ENCODE measurements around the gene ARAP1. TPM values are rescaled to one million over a fixed set of nuclear protein-coding genes. Genes with fewer than 3 reads are reported as not detected.

Gene ARAP1
- total RNA-seq, 2 experiments from 2014 or later = 77.4 to 79.6 TPM

DNA sequence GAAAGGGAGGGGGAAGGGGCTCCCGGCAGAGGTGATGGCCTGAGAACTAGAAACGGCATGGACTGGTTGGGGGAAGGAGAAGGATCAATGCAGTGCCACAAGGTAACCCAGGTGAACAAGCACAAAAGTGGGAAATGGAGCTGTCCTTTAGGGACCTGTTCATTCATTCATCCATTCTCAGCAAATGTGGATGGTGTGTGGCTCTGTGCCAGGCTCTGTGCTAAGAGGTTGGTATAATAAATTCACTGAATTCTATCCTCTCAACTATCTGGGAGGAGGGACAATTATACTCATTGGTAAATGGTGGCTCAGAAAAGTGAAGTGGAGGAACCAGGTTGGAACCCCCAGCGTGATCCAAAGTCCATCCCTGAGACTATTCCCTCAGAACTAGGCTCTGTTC is 18.6 kb upstream of the ARAP1 start:
- Mint-ChIP-seq H3K27me3 (no peaks in the 10 kb centered on the region), H3K9me3 (no peaks in the 10 kb centered on the region), H3K27ac (no peak overlapping the region), H3K36me3 (no peaks in the 10 kb centered on the region), H3K4me1 (ENCODE audit: low read depth) (no peaks in the 10 kb centered on the region), H3K4me3 (no peak overlapping the region)
- intact Hi-C loops (cut with micrococcal nuclease) = no loop called here
- CTCF ChIA-PET = interaction anchor here (0.5 to 1.7 kb wide), 3 partner anchors 22 to 497 kb away, joined by 3 to 6 read pairs (median 3); no protein-coding TSS in a partner anchor
- POLR2A ChIA-PET = interaction anchor here (0.6 kb wide), 1 partner anchor 59 kb away, joined by 3 read pairs; no protein-coding TSS in a partner anchor
- no peak for DNase-seq

DNA sequence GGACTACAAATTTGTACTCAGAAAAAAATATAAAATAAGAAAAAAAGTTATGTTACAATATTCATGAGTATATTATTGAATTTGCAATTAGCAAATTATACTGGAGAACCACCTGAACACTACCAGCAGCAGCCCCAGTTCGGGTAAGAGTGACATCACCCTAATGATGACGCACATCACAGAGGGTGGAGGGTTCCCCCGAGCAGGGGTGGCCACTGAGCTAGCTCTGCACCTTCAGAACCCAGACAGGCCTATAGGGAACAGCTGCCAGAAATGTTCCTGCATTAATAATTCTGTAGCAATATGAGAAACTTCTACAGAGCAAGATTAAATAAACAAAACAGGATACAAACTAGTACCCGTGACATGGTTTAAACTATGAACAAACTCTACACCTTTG is 17.5 kb upstream of the ARAP1 start:
- intact Hi-C loops (cut with micrococcal nuclease) = no loop called here
- no peak for DNase-seq
- ChIA-PET CTCF (no interaction called here), POLR2A (no interaction called here)
- Mint-ChIP-seq H3K27me3 (no peaks in the 10 kb centered on the region), H3K4me1 (ENCODE audit: low read depth) (no peaks in the 10 kb centered on the region), H3K9me3 (no peaks in the 10 kb centered on the region), H3K27ac (no peak overlapping the region), H3K4me3 (no peak overlapping the region), H3K36me3 (no peaks in the 10 kb centered on the region)

DNA sequence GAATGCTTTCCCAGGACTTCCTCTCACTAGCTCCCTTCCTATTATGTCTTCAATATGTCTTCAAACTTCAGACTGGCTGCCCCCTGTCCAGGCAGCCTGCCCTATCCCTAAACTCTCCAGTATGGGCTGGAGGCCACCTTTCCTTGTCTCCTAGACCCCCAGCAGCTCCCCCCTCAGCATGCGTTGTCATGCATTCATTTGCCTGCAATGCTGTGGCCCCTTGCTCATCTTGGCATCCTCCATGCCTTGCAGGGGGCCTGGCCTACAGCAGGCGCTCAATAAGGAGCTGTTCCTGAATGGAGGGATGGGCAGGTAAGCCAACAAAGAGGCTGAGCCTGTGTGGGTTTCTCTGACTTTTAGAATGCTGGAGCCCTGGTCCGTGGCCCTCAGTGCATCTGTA is 16.4 kb upstream of the ARAP1 start:
- ChIA-PET CTCF (interaction anchor here (1.7 kb wide), 1 partner anchor 25 kb away, joined by 8 read pairs; the partner anchor contains the start of gene STARD10), POLR2A (no interaction called here)
- no peaks in the 10 kb centered on the region for H3K36me3 Mint-ChIP-seq
- no peak overlapping the region for H3K27ac Mint-ChIP-seq
- intact Hi-C loops (cut with micrococcal nuclease) = no loop called here
- no peak for DNase-seq
- no peak overlapping the region for H3K4me3 Mint-ChIP-seq
- H3K4me1 Mint-ChIP-seq (ENCODE audit: low read depth) = peaks cover 2% of the 10 kb centered on the region
- H3K9me3 Mint-ChIP-seq = no peaks in the 10 kb centered on the region
- no peaks in the 10 kb centered on the region for H3K27me3 Mint-ChIP-seq

GRCh38 chr11:72767203-72768062 is 15.2 kb upstream of the ARAP1 start:
- POLR2A ChIA-PET = interaction anchor here (0.6 kb wide), 1 partner anchor 29 kb away, joined by 3 read pairs; no protein-coding TSS in a partner anchor
- Mint-ChIP-seq H3K4me3 (no peak overlapping the region), H3K27me3 (no peaks in the 10 kb centered on the region), H3K36me3 (no peaks in the 10 kb centered on the region), H3K27ac (no peak overlapping the region), H3K9me3 (no peaks in the 10 kb centered on the region), H3K4me1 (ENCODE audit: low read depth) (peaks cover 14% of the 10 kb centered on the region)
- no peak for DNase-seq
- intact Hi-C loops (cut with micrococcal nuclease) = no loop called here
- CTCF ChIA-PET = interaction anchor here (1.7 kb wide), 1 partner anchor 26 kb away, joined by 8 read pairs; the partner anchor contains the start of gene STARD10

DNA sequence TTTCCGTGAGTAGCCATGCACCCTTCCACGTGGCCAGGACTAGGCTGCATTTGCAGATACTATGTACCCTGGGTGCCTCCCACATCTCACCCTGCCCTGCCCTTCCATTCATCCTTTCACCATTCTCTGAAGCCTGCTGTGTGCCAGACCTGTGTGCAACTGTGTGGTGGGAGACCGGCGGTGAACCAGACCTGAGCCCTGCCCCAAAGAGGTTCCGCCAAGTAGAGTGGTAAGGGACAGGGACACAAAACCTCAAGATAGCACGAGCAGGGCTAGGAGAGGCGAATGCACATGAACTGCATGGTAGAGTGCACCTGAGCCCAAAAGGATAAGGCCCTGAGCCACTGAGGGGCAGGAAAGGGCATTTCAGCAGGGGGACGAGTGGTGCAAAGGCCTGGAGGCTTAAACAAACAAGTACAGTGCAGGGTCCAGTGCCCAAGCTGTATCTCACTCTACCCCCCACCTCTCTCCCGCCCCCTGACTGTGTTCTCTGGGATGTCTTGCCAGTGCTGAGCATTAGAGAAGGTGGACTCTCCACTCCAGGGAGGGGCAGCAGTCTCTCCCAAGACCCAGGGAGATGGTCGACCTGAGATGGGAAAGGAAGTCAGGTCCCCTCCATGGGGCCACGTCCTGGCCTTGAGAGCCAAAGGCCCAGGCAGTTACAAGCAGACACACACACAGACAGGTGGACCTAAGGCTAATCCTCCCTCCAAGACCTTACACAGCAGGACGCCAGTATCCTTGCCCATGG is 14.1 kb upstream of the ARAP1 start:
- H3K27me3 Mint-ChIP-seq = no peaks in the 10 kb centered on the region
- intact Hi-C loops (cut with micrococcal nuclease) = no loop called here
- DNase-seq = no peak
- ChIA-PET POLR2A (no interaction called here), CTCF (interaction anchor here (0.9 kb wide), 1 partner anchor 47 kb away, joined by 3 read pairs; no protein-coding TSS in a partner anchor)
- no peaks in the 10 kb centered on the region for H3K9me3 Mint-ChIP-seq
- H3K27ac Mint-ChIP-seq = no peak overlapping the region
- H3K4me3 Mint-ChIP-seq = no peak overlapping the region
- no peaks in the 10 kb centered on the region for H3K36me3 Mint-ChIP-seq
- H3K4me1 Mint-ChIP-seq (ENCODE audit: low read depth) = peaks cover 16% of the 10 kb centered on the region

GRCh38 chr11:72764503-72764902 is 12.3 kb upstream of the ARAP1 start:
- Mint-ChIP-seq H3K36me3 (no peaks in the 10 kb centered on the region), H3K27ac (no peak overlapping the region), H3K4me3 (no peak overlapping the region), H3K4me1 (ENCODE audit: low read depth) (peaks cover 19% of the 10 kb centered on the region), H3K9me3 (no peaks in the 10 kb centered on the region), H3K27me3 (no peaks in the 10 kb centered on the region)
- POLR2A ChIA-PET = no interaction called here
- CTCF ChIA-PET = no interaction called here
- intact Hi-C loops (cut with micrococcal nuclease) = loop anchor here (5.0 kb wide), 1 partner anchor 37 kb away; no protein-coding TSS in a partner anchor
- no peak for DNase-seq

DNA sequence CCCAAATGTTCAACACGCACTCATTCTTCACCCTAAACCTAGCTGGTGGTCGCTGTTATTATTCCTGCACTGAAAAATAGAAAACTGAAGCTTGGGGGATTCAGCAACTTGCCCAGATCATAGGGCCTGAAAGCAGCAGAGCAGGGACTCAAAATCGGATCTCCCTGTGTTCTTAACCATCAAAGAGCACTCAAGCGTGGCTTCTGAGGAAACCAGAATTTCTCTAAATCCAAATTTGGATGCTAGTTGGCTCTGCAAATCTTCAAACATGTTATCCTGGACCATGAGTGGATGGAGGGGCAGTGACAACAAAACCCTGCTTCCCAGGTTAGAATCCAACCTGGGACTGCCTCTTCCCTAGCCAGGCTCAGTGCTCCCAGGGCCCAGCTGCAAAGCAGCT is 11.6 kb upstream of the ARAP1 start:
- no peaks in the 10 kb centered on the region for H3K9me3 Mint-ChIP-seq
- ChIA-PET POLR2A (no interaction called here), CTCF (no interaction called here)
- H3K4me1 Mint-ChIP-seq (ENCODE audit: low read depth) = peaks cover 20% of the 10 kb centered on the region
- no peak overlapping the region for H3K27ac Mint-ChIP-seq
- no peak for DNase-seq
- no peak overlapping the region for H3K4me3 Mint-ChIP-seq
- H3K27me3 Mint-ChIP-seq = no peaks in the 10 kb centered on the region
- intact Hi-C loops (cut with micrococcal nuclease) = loop anchor here (5.0 kb wide), 1 partner anchor 37 kb away; no protein-coding TSS in a partner anchor
- H3K36me3 Mint-ChIP-seq = no peaks in the 10 kb centered on the region

DNA sequence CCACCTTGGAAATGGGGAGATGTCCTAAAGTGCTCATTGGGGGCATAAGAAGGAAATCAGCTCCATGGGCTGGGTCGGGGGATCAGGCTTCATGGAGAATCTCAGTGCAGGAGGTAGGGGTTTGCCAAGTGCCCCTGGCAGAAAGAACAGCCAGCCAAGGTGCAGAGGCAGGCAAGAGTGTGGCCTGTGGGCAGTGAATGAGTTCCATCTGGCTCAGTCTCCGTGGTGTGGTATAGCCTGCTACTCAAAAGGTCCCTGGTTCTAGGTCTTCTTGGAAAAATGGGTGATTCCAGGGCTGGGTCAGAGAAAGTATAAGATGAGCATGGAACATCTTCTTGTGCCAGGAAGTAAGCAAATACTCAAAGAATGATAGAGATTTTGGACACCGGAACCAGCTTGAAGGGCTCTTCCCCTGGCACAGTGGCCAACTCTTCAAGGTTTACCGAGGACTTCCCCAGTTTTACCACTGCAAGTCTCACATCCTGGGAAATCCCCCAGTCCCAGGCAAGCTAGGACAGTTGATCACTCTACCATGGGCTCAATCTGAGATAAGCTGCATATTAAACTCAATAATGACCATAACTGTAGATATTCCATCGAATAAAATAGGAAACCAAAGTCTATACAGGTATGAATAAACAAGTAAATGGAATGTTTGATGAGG is 10.6 kb upstream of the ARAP1 start:
- H3K27ac Mint-ChIP-seq = peak overlapping the region; percentile 66
- H3K36me3 Mint-ChIP-seq = no peaks in the 10 kb centered on the region
- H3K9me3 Mint-ChIP-seq = no peaks in the 10 kb centered on the region
- peak; percentile 62 for DNase-seq
- intact Hi-C loops (cut with micrococcal nuclease) = loop anchor here (5.0 kb wide), 1 partner anchor 35 kb away; no protein-coding TSS in a partner anchor
- H3K4me1 Mint-ChIP-seq (ENCODE audit: low read depth) = peaks cover 20% of the 10 kb centered on the region
- H3K4me3 Mint-ChIP-seq = no peak overlapping the region
- H3K27me3 Mint-ChIP-seq = no peaks in the 10 kb centered on the region
- CTCF ChIA-PET = interaction anchor here (1.0 kb wide), 1 partner anchor 68 kb away, joined by 4 read pairs; no protein-coding TSS in a partner anchor
- POLR2A ChIA-PET = no interaction called here

GRCh38 chr11:72760539-72761405 is 8.6 kb upstream of the ARAP1 start:
- POLR2A ChIA-PET = no interaction called here
- Mint-ChIP-seq H3K27ac (no peak overlapping the region), H3K9me3 (no peaks in the 10 kb centered on the region), H3K4me3 (no peak overlapping the region), H3K36me3 (peaks cover 3% of the 10 kb centered on the region), H3K27me3 (no peaks in the 10 kb centered on the region), H3K4me1 (ENCODE audit: low read depth) (peaks cover 20% of the 10 kb centered on the region)
- DNase-seq = no peak
- CTCF ChIA-PET = interaction anchor here (1.0 to 1.5 kb wide), 3 partner anchors 8 to 36 kb away, joined by 3 to 5 read pairs (median 4); partner anchors contain the start of gene ARAP1
- intact Hi-C loops (cut with micrococcal nuclease) = loop anchor here (5.0 kb wide), 1 partner anchor 33 kb away; no protein-coding TSS in a partner anchor

- ChIA-PET POLR2A (no interaction called here), CTCF (interaction anchor here (0.7 to 1.0 kb wide), 2 partner anchors 34 to 36 kb away, joined by 3 to 4 read pairs; no protein-coding TSS in a partner anchor)
- H3K27me3 Mint-ChIP-seq = no peaks in the 10 kb centered on the region
- peaks cover 20% of the 10 kb centered on the region for H3K4me1 Mint-ChIP-seq (ENCODE audit: low read depth)
- no peak overlapping the region for H3K27ac Mint-ChIP-seq
- no peaks in the 10 kb centered on the region for H3K9me3 Mint-ChIP-seq
- H3K4me3 Mint-ChIP-seq = no peak overlapping the region
- H3K36me3 Mint-ChIP-seq = peaks cover 3% of the 10 kb centered on the region
- no peak for DNase-seq
- intact Hi-C loops (cut with micrococcal nuclease) = no loop called here
These were observed 7.3 kb upstream of the ARAP1 start for GRCh38 chr11:72759468-72759985.

Data from activated CD4-positive, alpha-beta memory T cell treated with anti-CD3 and anti-CD28 coated beads for 36 hours (primary cell).